ENCODE data around the gene SLC25A31.

The SLC25A31 gene

DNA sequence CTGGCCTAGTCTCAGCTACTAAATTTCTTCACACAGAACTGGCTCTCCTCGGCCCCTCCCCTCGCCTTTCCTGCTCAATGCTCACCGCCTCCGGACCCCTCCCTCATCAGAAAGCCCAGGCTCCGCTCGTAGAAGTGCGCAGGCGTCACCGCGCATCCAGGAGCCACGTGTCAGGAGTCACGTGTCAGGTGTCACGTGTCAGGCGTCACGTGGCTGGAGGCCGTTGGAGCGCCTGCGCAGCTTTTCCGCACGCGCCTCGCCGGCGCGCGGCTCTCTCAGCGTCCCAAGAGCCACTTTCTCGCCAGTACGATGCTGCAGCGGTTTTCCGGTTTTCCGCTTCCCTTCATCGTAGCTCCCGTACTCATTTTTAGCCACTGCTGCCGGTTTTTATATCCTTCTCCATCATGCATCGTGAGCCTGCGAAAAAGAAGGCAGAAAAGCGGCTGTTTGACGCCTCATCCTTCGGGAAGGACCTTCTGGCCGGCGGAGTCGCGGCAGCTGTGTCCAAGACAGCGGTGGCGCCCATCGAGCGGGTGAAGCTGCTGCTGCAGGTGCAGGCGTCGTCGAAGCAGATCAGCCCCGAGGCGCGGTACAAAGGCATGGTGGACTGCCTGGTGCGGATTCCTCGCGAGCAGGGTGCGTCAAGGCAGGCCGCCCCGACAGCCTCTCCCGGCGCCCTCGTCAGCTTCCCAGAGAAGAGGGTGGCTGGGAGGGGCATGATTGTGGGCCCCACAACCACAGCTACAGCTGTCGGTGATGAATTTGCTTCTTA lies at the start of gene SLC25A31:
Gene SLC25A31, plus strand, starts transcription at position 259 of the 772 bp plus-strand sequence. Its CDS starts 146 bp downstream, at position 405.
- DNase-seq (ENCODE audit: low read depth in 2 of 2), result no peak

DNA sequence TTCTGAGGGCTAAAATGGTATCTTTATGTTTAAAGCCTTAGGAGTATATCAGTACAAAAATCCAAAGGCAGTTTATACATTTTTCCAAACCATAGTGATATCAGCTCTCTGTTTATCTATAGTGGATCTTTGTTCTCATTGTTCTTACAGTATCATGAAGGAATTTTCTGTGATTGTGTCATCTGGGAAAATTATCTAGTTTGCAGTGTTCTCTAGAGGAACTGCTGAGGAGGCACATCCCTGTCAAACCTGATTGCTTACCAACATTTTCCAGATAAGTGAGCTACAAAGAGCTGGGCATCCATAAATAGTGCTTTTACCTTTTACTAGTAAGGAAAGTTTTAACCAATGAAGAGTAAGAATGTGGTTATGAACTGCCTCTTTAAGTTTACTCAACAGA lies 44.9 kb upstream of the SLC25A31 start:
- no peak for DNase-seq (ENCODE audit: low read depth in 2 of 2)

- no peak for DNase-seq (ENCODE audit: low read depth in 2 of 2)
Observed at GRCh38 chr4:127686658-127687057, 43.5 kb upstream of the SLC25A31 start.

- no peak for DNase-seq (ENCODE audit: low read depth in 2 of 2)
Observed at GRCh38 chr4:127687580-127687979, 42.6 kb upstream of the SLC25A31 start.

- no peak for DNase-seq (ENCODE audit: low read depth in 2 of 2)
Observed at GRCh38 chr4:127698789-127699200, 31.4 kb upstream of the SLC25A31 start.

DNA sequence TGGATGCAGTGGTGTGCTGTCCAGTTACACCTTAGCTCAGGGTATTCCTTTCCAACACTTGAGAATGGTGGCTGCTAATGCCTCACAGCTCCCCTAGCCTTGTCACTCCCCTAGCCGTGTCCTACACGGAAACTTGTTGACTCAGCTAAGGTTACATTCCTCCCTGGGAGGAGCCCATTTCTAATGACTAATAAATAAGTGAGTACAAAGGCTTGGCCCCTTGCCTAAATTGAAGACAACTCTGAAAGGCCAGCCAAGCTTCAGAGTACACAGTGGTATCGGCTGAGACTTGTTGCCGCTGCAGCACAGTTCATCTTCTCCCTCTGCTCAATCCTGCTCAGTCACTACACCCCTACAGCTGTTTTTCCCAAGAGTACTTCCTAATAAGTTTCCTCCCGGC lies 21.2 kb upstream of the SLC25A31 start:
- no peak for DNase-seq (ENCODE audit: low read depth in 2 of 2)

GRCh38 chr4:127709456-127709855 lies 20.7 kb upstream of the SLC25A31 start:
- no peak for DNase-seq (ENCODE audit: low read depth in 2 of 2)

DNA sequence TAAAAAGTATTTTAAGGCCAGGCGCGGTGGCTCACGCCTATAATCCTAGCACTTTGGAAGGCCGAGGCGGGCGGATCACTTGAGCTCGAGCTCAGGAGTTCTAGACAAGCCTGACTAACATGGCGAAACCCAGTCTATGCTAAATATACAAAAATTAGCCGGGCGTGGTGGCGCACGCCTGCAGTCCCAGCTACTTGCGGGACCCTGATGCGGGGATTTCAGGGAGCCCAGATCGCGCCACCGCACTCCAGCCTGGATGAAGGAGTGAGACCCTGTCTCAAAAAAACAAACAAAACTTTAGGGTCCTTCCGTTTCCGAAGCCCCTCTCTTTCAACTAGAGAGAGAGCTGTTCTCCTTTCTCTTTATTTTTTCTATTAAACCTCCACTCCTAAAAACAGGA lies 1.2 kb downstream of the SLC25A31 start:
- no peak for DNase-seq (ENCODE audit: low read depth in 2 of 2)

DNA sequence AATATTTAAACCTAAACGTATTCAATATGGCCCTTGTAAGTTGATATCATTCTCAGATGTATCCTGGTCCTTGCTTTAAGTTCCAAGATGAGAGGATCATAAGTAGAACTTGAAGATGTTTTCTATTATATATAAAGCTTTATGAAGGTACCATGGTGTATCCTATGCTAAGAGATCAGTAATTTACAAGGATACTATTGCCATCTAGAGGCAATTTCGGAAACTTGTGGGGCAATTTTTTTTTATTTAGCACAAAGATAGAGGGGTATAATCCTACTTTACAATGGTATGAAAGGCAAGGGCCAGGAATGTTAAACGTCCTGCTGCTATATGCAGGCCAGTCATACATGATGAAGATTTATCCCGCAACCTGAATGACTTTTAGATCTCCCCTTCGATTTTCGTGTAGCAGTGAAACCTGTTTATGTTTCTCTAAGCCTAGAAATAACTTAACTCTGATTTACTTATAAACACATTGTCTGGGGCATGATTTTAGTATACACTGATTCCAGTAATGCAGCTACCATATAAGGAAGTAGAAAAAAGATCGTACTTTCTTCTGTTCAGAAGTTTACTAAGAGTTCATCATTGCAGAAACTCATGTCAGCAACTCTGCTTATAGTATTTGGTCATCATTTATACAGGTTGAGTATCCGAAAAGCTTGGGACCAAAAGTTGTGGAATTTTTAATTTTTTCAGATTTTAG lies 2.6 kb downstream of the SLC25A31 start:
- DNase-seq (ENCODE audit: low read depth in 2 of 2), result no peak

- DNase-seq (ENCODE audit: low read depth in 2 of 2), result no peak
Observed at GRCh38 chr4:127734976-127735375, 4.8 kb downstream of the SLC25A31 start.

GRCh38 chr4:127737295-127737694 lies 7.1 kb downstream of the SLC25A31 start:
- no peak for DNase-seq (ENCODE audit: low read depth in 2 of 2)

GRCh38 chr4:127741247-127741646 lies 11.0 kb downstream of the SLC25A31 start:
- no peak for DNase-seq (ENCODE audit: low read depth in 2 of 2)

GRCh38 chr4:127747883-127748282 lies 17.7 kb downstream of the SLC25A31 start:
- no peak for DNase-seq (ENCODE audit: low read depth in 2 of 2)

- DNase-seq (ENCODE audit: low read depth in 2 of 2), result no peak
Observed at GRCh38 chr4:127748957-127749356, 18.8 kb downstream of the SLC25A31 start.

- DNase-seq (ENCODE audit: low read depth in 2 of 2), result no peak
Observed at GRCh38 chr4:127756906-127757305, 26.7 kb downstream of the SLC25A31 start.

- no peak for DNase-seq (ENCODE audit: low read depth in 2 of 2)
Observed at GRCh38 chr4:127759228-127759820, 29.1 kb downstream of the SLC25A31 start.

- DNase-seq (ENCODE audit: low read depth in 2 of 2), result no peak
Observed at GRCh38 chr4:127759893-127760292, 29.7 kb downstream of the SLC25A31 start.

DNA sequence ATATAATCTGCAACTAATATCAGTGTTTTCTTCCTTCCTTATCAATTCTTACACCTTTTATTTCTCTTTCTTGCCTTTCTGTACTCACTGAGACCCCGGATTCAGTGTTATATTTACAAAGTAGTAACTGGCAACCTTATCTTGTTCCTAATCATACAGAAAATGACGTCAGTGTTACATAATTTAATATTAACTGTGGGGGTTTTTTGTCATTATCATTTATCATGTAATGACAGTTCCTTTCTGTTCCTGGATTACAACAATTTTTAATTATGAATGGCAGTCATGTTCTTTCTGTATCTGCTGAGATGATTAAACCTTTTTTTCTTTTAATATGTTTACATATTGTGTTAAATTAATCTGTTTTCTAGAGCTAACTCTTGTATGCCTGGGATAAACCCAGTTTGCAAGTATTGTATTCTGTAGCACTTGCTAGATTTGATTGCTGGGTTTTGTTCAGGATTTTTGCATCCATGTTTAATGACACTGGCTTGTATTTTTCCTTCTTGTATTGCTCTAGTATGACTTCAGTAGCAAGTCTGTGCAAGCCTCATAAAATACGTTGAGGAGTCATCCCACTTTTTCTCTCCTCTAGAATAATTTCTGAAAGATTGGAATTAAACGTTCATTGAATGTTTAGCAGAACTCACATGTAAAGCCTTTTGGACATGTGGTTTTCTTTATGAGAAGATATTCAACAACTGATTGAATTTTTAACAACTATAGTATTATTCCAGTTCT lies 41.5 kb downstream of the SLC25A31 start:
- DNase-seq (ENCODE audit: low read depth in 2 of 2), result no peak

DNA sequence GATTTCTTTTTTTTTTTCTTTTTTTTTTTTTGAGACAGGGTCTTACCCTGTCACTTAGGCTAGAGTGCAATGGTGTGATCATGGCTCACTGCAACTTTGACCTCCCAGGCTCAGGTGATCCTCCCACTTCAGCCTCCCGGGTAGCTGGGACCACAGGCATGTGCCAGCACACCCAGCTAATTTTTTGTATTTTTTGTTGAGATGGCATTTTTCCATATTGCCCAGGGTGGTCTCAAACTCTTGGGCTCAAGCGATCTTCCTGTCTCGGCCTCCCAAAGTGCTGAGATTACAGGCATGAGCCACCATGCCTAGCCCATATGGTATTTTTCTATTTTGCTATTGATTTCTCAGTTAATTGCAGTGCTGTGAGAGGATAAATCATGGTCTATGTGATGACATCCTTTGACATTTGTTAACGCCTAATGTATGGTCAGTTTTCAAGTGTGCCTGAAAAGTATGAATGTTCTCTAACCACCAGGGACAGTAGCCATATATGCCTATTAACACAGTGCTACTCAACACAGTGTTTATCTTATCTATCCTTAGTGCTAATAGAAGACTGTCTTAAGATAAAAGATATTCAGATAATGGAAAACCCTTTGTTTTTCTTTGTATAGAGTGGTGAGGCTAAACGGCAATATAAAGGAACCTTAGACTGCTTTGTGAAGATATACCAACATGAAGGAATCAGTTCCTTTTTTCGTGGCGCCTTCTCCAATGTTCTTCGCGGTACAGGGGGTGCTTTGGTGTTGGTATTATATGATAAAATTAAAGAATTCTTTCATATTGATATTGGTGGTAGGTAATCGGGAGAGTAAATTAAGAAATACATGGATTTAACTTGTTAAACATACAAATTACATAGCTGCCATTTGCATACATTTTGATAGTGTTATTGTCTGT lies 42.8 kb downstream of the SLC25A31 start:
- no peak for DNase-seq (ENCODE audit: low read depth in 2 of 2)

- no peak for DNase-seq (ENCODE audit: low read depth in 2 of 2)
Observed at GRCh38 chr4:127775843-127776242, 45.6 kb downstream of the SLC25A31 start.

- DNase-seq (ENCODE audit: low read depth in 2 of 2), result no peak
Observed at GRCh38 chr4:127776620-127777019, 46.4 kb downstream of the SLC25A31 start.
